ENCODE measurements around the gene KCTD13.

- TF ChIP-seq POLR2A (IDR thresholded peaks at IDR 0.05) (no peak), CTCF (IDR thresholded peaks at IDR 0.05) (no peak), POLR2AphosphoS5 (IDR thresholded peaks at IDR 0.05) (no peak), EP300 (IDR thresholded peaks at IDR 0.05) (no peak)
Observed at GRCh38 chr16:29873319-29873718, 52.7 kb downstream of the KCTD13 start.
